GF-D8 (cell line): ENCODE results near the gene SUSD3.

Experiments
- DNase-seq: peaks from one replicate; lab custom pipeline; 2025; lab: John Stamatoyannopoulos, UW

SUSD3 gene

DNA sequence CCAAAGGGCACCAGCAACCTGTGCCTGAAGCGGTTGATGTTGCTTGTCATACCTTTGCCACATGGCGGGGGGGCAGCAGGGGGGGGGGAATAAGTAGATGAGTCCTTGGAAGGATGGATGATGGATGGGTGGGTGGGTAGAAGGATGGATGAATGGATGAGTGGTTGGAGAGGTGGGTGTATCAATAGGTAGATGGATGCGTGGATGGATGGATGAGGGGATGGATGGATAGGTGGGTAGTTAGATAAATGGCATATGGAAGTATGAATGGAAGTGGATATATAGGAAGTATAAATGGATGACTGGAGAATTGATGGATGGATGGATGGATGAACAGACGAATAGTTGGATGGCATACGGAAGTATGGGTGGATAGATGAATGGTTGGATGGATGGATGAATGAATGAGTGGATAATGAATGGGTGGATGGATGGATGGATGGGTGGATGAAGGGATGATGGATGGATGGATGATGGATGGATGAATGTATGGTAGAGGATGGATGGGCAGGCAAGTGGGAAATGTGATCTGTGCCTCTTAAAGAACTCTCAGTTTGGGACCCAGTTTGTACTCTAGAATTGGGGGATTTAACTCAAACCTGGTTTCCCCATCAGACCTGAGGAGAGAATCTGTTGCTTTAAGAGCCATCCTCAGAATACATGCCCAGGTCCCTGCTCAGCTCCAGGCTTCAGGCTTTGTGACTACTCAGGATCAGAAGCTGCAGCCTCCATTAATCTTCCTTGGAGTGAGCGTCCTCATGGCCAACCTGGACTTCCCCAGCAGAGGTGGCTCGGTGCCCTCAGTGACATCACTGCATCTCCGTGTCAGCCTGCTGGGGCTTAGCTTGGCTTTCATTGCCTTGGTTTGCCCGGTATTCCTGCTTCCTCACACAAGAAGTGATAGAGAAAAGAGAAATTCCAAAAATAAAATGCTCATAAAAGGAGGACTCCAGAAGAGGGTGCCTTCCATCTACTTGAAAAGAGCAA, 27.6 kb upstream of the SUSD3 start:
- DNase-seq, result no peak

DNA sequence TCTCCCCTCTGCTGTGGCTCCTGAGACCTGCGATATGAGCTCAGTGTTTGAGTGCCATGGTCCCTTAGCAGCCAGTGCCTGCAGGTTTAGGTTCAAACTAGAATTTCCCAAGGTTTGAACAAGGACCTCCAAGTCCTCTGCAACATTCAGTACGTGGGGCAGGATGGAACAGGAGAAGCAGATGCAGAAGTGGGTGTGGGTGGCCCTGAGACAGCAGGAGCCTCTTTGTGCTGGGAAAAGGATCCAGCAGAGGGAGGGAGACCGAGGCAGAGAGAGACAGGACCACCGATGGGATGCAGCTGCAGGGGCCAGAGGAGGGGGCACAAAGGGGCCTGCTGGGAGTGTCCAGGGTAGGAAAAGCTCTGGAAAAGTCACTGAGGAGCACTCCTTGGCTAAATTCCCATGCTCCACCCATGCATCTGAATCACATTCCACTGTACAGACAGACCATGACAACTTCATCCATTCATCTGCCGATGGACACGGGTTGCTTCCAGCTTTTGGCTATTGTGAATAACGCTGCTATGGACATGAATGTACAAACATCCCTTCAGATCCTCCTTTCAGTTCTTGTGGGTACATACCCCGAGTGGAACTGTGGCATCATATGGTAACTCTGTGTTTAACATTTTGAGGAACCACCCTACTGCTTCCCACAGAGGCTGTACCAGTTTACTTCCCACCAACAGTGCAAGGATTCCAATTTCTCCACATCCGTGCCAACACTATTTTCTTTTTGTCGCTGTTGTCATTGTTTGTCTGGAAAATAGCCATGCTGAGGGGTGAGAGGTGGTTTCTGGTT, 26.7 kb upstream of the SUSD3 start:
- DNase-seq, result no peak

DNA sequence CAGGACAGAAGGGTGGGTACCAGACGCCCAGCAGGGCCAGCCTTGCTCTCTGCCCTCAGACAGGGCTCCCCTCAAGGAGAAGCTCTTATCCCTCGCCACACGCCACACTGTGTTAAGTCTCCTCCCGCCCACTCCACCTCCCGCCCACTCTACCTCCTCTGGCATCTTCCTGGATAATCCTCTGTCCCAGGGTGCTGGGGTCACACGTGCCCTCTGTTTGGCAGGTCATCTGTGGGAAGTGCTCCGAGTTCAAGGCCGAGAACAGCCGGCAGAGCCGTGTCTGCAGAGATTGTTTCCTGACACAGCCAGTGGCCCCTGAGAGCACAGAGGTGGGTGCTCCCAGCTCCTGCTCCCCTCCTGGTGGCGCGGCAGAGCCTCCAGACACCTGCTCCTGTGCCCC, 26.0 kb upstream of the SUSD3 start:
- DNase-seq, result no peak

DNA sequence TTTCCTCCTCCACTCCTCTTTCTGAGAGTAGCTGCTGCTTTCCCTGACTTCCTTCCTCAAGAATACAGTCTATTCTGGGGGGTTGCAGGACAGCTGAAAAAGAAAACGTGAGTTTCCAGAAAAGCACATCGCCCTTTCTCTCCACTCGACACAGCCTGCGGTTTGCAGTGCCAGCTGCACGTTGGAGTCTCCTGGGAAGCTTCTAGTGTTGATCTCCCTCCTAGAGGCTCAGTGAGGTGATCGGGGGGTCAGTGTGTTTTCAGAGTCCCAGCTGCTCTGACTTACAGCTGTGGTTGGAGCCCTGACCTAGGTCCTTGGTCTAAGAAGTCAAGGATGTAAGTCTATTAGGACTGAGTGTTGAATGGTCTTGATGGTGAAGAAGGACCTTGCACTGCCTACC, 25.0 kb upstream of the SUSD3 start:
- DNase-seq, result peak; percentile 38

DNA sequence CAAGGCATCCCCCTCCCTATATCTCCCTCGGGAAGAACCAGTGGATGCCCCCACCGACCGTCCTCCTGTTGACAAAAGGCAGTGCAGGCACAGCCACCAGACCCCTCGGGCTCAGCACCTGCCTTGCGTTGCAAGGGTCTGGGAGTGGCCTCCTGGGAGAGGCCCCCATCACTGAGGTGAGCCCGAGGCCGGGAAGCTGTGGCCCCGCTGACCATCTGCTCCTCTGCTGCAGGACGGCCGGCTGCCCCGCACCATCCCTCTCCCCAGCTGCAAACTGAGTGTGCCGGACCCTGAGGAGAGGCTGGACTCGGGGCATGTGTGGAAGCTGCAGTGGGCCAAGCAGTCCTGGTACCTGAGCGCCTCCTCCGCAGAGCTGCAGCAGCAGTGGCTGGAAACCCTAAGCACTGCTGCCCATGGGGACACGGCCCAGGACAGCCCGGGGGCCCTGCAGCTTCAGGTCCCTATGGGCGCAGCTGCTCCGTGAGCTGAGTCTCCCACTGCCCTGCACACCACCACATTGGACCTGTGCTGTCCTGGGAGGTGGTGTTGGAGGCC, 23.3 kb upstream of the SUSD3 start:
- DNase-seq, result no peak

DNA sequence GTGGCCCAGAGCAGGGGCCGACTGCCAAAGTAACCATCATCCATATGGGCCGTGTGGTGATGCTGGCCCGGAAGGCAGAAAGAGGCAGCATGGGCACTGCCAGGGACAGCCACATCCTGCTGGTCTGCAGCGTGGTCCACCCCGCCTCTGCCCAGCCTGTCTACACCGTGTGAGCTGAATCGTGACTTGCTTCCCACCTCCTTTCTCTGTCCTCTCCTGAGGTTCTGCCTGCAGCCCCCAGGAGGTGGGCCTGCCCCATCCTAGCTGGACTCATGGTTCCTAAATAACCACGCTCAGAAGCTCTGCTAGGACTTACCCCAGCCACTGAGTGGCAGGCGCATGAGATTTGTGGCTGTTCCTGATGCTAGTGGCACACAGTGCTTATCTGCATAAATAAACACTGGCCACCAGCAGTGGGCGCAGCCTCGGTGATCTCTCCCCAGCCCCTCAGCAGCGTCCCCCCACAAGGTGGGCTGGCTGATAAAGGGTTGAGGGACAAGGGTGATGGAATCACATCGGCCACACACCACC, 22.6 kb upstream of the SUSD3 start:
- no peak for DNase-seq

DNA sequence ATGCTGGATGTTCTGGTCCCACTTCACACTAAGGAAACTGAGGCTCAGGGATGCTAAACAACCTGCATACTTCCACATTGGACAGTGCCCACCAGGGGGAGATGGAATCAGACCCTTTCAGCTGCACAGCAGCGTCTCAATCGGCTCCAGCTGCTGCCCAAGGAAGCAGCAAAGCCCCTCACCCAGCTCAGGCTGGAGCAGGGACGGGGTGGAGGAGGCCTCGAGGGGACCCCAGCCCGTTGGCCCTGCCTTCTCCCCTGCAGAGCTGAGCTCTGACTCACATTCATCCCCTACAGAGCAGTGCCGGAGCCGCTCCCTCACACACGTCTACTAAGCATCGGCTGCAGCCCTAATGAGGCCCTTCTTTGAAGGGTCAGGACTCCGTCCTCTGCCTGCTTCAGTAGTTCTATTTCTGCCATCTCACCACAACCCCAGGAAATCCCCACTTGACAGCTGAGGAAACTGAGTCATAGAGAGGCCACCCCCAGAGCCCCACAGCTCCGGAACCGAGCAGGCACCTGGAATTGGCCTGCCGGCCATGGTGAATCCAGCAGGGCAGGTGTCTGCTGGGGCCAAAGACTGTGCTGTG, 21.5 kb upstream of the SUSD3 start:
- no peak for DNase-seq

DNA sequence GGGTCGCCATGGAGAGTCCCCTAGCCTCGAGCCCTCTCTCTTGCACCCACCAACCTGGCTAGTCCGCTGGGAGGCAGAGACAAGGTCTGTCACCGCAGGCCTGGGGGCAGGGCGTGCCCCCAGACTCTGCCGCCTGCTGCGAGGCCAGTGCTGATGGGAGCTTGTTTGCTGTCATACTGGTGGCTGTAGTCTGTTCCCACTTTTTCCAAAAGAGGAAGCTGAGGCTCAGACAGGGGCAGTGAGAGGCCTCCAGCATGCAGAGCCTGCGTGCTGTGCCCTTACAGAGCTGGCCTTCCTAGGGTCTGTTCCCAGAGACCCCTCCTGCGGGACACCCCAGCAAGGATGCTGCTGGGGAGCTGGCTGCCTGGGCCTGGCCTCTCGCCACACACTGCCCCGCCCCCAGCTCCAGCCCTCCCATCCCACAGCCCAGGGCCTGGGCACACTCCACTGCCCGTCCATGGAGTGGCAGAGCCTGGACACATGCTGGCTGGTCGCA, 21.0 kb upstream of the SUSD3 start:
- DNase-seq, result peak; percentile 51

DNA sequence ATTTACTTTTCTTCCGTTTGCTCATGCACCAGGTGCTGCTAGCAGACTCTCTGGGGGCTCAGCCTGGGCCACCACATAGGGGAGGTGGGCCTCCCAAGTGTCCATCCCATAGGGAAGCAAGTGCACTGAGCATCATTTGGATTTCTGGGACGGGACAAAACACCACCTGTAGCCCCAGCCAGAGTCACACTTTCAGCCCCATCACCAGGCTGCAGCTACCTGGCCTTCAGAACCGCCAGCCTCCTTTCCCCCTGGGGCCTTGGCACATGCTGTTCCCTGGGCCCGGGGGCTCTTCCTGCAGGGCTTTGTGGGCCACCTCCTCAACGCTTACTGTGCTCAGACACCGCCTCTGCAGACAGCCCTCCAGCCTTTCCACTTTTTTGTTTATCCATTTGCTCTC, 19.6 kb upstream of the SUSD3 start:
- DNase-seq, result no peak

DNA sequence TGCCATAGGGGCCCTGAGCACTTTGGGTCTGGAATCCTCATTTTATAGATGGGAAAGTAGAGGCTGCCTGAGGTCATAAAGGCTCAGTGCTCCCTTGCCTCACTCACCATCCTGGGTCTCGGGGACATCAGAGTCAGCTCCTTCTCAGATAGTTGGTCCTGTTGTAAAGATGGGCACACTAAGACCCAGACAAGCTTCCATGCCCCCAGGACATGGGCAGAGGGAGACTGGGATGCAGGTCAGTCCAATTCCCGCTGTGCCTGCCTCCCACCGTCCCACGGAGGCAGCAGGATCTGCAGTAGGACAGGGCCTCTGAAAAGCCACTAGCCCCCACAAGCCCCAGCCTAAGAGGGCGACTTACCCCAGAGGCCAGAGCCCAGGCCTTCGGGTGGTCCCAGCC, 19.0 kb upstream of the SUSD3 start:
- DNase-seq, result no peak

DNA sequence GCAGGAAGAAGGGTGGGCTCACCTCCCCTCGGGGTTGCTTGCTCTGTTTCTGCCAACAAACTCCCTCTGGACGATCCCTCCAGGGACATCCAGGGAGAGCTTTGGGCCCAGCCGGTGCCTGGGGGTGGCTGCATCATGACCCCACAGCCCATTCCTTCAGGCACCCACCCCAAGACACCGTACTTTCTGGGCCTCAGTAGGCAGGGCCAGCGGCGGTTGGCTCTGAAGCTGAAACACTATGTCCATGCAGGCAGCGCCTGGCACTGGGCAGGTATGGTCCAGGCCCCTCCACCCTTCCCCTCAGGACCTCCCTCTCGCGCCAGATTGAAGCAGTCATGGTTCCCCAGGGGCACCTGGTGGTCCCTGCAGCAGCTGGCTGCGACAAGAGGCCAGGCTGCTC, 18.5 kb upstream of the SUSD3 start:
- no peak for DNase-seq

DNA sequence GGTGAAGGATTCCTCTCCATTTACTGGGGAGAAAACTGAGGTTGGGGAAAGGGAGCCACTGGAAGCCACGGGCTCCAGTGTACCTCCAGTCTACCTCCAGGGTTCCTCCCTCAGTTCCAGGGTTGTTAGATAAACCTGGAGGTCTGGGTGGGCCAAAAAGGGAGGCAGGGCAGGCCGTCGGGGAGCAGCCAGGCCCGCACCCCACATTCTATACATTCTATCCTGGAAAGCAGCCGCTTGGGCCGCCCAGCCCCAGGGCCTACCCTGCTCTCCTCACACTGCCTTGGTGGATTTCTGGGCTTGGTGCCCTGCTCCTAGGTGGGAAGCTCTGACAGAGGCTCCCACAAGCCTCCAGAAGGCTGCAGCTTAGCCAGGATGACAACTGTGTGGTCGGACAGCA, 18.1 kb upstream of the SUSD3 start:
- DNase-seq, result no peak

DNA sequence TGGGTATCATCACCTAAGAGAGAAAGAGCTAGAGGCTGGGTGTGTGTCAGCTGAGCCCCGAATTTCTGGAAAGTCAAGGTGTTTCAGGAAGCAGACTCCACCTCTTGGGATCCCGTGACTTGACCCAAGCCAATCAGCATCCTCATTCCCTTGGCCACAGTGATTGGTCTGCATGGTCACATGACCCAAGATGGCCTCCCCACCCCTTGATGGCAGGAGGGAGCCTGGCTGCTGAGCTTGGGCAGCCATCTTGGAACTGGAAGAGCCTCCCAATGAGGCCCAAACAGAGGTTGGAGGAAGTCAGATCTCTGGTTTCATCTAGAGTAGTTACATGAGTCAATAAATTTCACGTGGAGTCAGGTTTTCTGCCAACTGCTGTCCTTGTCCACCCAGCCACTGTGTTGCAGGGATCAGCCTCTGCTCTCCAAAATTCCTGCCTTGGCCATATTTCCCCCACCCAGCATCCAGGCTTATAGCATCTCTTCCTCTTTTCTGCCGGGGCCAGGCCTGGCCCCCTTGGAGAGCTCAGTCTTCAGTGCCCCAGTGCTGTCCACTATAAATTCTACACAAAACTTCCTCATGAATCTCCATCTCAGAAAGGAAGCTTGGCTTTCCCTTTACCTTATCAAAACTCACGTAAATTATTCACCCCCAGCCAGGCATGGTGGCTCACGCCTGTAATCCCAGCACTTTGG, 17.2 kb upstream of the SUSD3 start:
- no peak for DNase-seq

DNA sequence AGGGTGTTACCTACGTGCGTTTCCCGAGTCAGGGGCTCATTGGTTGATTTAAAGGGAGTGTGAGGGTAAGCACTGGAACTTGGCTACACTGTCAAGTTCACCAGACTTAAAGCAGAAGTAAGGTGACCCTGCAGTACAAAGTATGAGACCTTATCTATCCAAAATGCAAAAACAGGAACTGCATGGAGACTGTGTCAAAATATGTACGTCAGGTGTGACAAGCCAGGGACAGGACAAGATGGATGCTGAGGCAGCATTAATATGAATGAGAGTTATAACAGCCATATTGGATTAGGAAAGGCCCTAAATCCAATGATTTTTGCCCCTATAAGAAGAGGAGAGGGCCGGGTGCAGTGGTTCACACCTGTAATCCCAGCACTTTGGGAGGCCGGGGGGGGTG, 15.4 kb upstream of the SUSD3 start:
- DNase-seq, result peak; percentile 31

DNA sequence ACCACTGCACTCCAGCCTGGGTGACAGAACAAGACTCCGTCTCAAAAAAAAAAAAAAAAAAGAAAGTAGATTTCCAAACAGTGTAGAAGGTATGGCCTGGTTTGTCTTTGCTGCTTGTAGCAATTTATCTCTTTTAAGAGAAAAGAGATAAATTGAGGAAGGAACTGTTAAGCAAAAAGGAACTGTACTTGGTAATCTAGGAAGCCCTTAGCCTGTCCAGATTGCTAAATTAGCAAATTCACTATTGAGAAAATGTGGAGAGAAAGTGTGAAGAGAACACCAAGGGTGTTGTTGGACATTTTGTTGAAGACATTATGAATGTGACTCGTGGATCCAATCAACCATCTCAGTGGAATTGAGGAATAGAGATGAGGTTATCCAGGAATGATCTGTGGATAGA, 13.0 kb upstream of the SUSD3 start:
- peak; percentile 82 for DNase-seq

DNA sequence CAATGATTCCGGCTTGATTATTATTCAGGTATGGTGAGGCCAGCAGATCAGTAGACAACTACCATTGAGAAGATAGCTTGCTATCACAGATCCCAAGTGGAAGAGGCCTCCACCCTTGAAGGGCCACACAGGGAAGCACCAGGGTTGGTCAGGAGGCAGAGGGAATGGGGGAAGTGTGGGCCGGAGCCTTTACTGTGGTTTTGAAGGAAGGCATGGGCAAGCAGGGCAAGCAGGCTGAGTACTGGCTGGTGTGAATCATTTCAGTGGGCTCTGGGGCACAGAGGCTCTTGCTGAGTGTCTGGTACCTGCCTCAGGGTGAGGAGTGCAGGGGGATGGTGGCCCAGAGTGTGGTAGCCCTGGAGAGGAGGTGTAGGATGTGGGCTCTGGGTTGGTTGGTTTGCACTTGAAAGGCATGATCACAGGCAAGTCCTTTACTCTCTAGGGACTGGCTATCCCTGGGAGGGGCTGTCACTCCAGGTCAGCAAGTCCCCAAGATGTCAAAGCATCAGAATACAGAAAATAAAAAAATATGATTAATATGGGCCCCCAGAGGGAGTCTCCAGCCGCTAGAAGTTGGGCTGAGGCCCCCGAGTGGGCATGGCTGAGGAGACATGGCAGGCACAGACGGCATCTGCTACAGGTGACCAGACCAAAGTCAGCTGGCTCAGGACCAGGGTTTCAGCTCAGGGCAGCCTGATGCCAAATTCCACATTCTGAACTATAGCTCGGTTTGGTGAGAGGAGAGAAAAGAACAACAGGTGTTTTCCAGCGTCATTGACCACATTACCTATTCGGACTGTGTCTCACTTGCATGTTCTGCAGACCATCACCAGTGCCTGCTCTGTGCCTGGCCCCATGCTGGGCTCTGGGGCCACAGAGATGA, 9.7 kb upstream of the SUSD3 start:
- DNase-seq, result no peak

DNA sequence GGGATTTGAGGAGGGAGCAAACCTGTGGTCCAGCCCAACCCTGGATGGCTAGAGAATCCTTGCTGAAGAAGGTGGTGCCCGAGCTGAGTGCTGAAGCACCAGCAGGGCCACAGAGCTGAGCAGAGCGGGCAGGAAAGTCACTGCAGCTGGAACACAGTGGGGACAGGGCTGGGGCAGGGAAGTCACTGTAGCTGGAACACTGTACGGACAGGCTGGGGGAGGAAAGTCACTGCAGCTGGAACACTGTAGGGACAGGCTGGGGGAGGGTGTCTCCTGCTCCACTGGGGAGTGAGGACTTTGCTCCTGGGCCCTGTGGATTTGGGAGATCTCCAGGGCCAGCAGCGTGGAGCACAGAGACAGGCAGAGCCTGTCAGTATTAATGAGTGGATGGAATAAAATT, 9.0 kb upstream of the SUSD3 start:
- DNase-seq, result no peak

DNA sequence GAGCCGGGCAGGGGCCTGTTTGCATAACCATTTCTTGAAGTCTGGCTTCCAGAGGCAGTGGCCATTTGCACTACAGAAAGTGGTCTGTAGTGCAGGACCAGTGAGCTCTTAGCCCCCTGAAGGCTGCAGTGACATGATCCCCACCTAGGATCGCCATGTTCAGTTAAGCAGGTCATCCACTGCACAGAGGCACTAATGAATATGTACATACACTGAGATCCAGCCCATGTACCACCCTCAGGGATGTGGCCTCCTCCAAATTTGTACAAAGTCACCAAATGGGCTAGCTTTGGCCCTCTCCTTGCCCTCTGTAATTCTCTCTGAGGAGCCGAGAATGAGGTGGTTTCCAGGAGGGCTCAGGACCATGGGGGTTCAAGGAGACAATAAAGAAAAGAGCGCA, 8.3 kb upstream of the SUSD3 start:
- no peak for DNase-seq

DNA sequence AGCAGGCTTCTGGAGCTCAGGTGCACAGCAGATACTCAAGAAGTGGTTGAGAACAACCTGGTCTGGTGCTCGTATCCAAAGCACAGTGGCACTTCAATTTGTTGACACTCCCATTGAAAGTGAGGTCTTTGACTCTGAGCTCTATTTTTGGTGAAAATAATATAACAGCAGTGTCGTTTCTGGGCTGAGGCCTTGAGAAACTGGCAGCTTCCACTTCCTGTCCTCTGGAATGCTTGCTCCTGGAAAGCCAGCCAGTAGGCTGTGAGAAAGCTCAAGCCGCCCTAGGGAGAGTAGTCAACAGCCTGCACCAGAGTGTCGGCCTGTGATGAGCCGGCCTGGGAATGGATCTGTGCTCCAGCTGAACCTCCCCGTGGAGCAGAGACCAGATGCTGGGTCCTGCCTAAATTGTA, 6.8 kb upstream of the SUSD3 start:
- no peak for DNase-seq

DNA sequence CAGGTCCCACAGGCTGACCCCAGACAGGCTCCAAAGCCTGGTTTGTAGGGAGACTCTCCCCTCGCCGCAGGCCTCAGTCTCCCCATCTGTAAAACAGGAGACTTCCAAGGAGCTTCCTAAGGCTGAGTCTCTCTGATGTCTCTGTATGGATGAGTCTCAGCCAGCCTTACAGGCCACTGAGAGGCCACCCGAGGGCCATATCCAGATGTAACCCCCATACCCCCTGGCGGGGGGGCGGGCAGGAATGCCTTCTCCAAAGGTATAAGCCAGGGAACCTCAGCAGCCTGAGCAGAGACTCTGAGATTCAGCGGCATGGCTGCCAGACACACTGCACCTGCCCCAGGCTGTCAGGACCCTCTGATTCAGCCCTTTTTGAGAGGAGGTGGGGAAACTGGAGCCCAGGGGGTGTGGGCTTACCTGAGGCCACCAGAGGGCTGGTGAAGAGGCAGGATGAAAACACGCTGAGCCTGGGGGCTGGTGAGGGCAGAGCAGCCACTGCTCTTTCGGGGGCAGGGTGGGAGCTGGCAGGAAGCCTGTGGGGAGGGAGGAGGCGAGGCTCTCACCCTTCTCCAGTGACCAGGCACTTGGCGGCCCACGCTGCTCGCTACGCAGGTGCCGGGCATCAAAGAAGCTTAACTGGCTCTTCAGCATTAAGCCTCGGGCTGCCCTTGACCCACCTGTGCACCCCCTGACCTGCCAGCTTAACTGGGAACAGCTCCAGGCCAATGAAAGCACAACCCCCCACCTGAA, 5.5 kb upstream of the SUSD3 start:
- no peak for DNase-seq
